Renal pelvis (tissue), 12 donors: Measurements from ENCODE around the gene NRDE2. TPM values are rescaled to one million over a fixed set of nuclear protein-coding genes. Genes with fewer than 3 reads are reported as not detected.

Experiments
- DNase-seq: peaks from one replicate; pipeline ENCODE4 v3.0.0-alpha.2; 2013
- long read RNA-seq, 16 experiments: transcript quantifications; one replicate each; lab custom pipeline, GENCODE V29; 2026
- polyA plus RNA-seq, 3 donors: library from polyadenylated mRNA; unstranded; fragments of 120-200 nt; gene quantifications; one replicate each; pipeline ENCODE4 v1.2.1, GENCODE V29; 2013; ENCODE audit not compliant: insufficient read length in 3 of 3

NRDE2 gene
- polyA plus RNA-seq = 10 to 100 TPM; 19.9 to 25.3 (median 21.4) TPM
- long read RNA-seq, donor 1, partial matches to known transcripts = 0 of 1 reads
- long read RNA-seq, donor 1, other reads (novel, unspliced or antisense) = 0 of 1 reads
- long read RNA-seq, donor 2, partial matches to known transcripts = 0 of 4 reads
- long read RNA-seq, donor 2, other reads (novel, unspliced or antisense) = 0 of 4 reads
- long read RNA-seq, donor 3, partial matches to known transcripts = 0 of 1 reads
- long read RNA-seq, donor 3, other reads (novel, unspliced or antisense) = 0 of 1 reads
- long read RNA-seq, donor 4, partial matches to known transcripts = 0 of 5 reads
- long read RNA-seq, donor 4, other reads (novel, unspliced or antisense) = 0 of 5 reads
- long read RNA-seq, donor 5, partial matches to known transcripts = 0 of 1 reads
- long read RNA-seq, donor 5, other reads (novel, unspliced or antisense) = 0 of 1 reads
- long read RNA-seq, donor 6, partial matches to known transcripts = 0 of 3 reads
- long read RNA-seq, donor 6, other reads (novel, unspliced or antisense) = 0 of 3 reads
- long read RNA-seq, donor 7, full-length matches to known transcripts = 1 of 11 reads
- long read RNA-seq, donor 7, partial matches to known transcripts = 10 of 11 reads
- long read RNA-seq, donor 7, other reads (novel, unspliced or antisense) = 0 of 11 reads
- long read RNA-seq, donor 8, partial matches to known transcripts = 0 of 2 reads
- long read RNA-seq, donor 8, other reads (novel, unspliced or antisense) = 0 of 2 reads
- long read RNA-seq, donor 9, partial matches to known transcripts = 0 of 3 reads
- long read RNA-seq, donor 9, other reads (novel, unspliced or antisense) = 0 of 3 reads
- long read RNA-seq, donor 10, transcript NRDE2-209 (1 exons, 3,538 nt) = major isoform, 5 of 5 reads
- long read RNA-seq, donor 10, partial matches to known transcripts = 0 of 5 reads
- long read RNA-seq, donor 10, other reads (novel, unspliced or antisense) = 0 of 5 reads
- long read RNA-seq, donor 11, partial matches to known transcripts = 7 of 9 reads
- long read RNA-seq, donor 11, other reads (novel, unspliced or antisense) = 0 of 9 reads
- long read RNA-seq, donor 12, full-length matches to known transcripts = 3 of 3 reads
- long read RNA-seq, donor 12, partial matches to known transcripts = 0 of 3 reads
- long read RNA-seq, donor 12, other reads (novel, unspliced or antisense) = 0 of 3 reads
- long read RNA-seq, donor 13, partial matches to known transcripts = 0 of 2 reads
- long read RNA-seq, donor 13, other reads (novel, unspliced or antisense) = 0 of 2 reads
- long read RNA-seq, donor 14 = 0 reads
- long read RNA-seq, donor 15 = 0 reads
- long read RNA-seq, donor 16, partial matches to known transcripts = 0 of 1 reads
- long read RNA-seq, donor 16, other reads (novel, unspliced or antisense) = 0 of 1 reads

DNA sequence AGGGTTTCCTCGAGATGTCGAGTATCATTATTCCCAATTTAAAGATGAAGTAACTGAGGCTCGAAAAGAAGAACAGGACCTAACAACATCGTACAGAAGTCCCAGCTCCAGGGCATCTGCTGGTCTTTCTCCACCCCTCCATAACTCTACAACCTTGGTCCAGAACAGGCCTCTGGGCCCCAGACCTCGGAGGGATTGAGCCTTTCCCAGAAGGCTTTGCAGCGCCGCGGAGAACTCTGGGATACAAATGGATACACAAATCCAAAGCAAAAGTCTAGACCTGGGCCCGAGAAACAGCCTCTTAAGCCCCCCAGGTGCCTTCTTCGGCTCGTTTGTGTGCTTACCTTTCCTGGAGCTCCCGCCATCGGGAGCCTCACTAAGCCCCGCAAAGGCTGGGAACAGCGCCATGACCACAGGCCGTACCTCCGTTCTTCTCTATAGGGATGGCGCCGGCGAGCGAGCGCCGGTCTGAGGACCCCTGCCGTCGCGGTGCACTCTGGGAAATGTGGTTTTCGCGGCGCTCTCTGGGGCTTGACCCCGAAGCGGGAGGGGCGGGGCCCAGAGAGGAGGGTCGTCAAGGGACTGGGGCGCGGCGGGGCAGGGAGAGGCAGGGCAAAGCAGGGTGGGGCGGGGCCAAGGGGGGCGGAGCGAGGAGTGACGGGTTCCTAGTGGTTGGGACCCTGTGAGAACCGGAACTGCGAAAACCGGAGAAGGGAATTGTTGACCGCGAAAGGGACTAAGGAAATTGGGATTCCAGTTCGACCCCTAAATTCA lies at the start of gene NRDE2:
Gene NRDE2, minus strand, starts transcription at position 445 of the 774 bp plus-strand sequence. Its CDS starts 37 bp downstream, at position 408.
- DNase-seq = peak; percentile 98

DNA sequence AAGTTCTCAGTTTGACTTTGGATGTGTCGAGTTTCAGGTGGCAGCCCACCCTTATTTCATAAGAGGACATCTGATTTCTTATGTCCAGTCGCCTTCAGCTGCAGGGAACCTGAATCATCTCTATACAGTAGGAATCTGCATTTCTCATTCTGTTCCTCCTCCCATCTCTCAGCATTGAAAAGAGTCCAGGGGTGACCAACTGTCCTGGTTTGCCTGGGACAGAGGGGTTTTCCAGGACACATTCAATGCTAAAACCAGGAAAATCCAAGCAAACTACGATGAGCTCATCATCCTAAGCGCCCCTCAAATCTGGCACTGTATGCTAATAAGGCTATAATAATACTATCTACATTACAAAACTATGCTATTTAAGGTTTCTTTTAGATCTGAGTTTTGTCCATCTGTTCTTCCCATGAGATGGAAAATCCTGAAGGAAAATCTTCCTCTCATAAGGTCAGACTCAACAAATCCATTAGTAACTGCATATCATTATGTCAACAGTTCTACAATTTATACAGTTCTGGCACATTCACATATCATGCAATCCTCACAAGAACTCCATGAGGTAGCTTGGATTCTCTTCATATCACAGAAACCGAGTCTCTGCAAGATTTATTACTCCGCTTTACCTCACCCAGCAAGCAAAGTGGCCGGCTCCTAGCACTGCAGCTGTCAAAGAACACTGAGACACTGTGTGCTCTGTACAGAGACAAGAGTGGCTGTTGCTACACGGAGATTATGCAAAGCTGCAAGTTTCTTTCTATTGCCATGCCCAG lies 49.5 kb upstream of the NRDE2 start:
- no peak for DNase-seq

DNA sequence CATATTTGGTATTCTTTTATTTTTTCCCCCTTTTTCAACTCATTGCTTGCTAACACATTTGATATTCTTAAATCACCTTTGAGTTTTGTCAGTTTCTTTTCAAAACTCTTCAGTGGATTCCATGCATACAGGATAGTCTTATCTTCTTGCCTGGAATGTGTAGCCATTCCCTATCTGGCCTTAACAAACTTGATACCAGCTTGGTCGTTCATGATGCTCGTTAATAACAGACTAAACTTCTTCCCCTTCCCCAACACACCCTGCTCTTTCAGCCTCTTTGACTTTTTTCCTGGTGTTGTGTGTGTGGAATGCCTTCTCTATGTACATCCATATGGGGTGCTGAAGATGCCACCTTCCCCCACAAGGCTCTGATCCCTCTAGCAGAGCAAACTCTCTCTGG lies 47.4 kb upstream of the NRDE2 start:
- DNase-seq = no peak

DNA sequence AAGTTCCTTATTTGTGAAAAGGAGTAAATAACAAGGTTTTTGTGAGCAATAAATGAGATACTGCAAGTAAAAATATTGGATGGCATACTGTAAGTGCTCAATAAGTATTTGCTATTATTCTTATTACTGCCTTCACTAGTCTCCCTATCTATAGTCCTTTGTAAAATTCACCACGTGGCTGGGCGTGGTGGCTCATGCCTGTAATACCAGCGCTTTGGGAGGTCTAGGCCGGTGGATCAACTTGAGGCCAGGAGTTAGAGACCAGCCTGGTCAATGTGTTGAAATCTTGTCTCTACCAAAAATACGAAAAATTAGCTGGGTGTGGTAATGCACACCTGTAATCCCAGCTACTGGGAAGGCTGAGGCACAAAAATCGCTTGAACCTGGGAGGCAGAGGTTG lies 46.5 kb upstream of the NRDE2 start:
- no peak for DNase-seq

DNA sequence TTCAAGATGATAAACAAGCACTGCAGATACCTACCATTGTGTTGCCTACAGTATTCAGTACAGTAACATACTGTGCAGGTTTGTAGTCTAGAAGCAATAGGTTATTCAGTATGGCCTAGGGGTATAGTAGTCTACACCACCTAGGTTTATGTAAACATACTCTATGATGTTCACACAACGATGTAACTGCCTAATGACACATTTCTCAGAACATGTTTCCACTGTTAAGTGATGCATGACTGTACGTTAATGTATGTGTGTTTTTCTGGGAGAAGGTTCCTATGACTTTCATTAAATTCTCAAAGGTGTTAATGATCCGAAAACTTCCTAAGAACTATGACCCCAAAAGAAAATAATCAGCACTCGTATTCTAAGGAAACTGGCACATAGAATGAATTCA lies 44.2 kb upstream of the NRDE2 start:
- DNase-seq = no peak

DNA sequence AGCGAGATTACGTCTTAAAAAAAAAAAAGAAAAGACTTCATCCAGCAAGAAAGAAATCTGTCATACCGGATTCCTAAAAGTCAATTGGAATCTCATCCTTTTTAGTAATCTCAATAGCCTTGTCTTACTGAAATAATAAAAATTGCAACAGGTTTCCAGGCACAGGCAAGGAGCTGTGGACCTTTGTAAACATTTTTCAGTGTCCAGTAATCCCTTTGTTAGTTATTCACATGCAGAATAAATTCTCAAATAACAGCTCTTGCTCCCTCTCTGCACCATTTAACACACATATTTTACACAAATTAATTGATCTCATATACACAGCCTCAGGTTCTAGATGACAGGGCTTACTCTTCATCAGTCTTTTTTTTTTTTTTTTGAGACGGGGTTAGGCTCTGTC lies 43.1 kb upstream of the NRDE2 start:
- DNase-seq = no peak

DNA sequence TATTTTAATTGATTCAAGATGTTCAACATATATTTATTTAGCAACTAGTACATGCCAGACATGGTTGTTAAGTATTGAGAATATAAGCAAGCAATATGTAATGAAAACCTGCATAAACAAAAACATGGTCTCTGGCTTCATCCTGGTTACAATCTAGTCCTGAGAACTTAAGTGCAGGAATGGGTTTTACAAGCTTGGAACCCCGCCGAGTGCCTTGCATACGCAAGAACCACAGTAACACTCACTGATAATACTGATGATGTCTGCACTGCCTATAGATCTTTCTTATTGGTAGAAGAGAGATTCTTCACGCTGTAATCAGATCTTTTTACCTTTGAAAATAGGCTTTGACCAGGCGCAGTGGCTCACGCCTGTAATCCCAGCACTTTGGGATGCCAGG lies 42.1 kb upstream of the NRDE2 start:
- no peak for DNase-seq

DNA sequence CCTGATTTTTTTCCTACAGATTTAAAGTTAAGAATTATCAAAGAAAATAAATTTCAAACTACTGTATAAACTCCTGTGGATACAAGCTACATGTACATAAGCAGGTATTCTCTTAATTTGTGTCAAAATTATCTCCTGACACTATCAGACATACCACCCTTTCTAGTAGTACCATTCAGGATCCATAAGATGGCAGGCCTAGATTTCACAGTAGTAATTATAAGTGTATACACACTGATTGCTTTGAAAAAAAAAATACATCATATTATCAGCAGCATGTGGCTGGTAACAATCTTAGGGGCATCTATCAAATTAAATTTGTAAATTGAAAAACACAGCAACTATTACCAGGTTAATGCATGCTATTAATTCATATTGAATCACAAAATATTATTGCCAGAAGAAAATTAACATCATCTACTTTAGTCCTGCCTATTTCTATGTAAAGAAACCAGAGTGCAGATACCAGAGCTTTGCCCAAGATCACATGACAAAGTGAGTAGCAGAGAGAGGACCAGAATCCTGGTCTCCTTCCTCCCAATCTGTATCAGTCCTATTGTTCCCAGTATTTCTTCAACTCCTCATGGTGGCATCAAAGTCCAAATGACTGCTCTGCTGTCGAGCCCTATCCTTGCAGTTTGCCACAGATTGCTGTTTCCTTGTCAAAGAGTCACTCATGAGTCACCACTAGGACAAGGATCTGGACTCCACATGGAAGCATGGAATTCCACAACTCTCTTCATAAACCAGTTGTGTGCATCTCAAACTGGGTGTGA lies 37.4 kb upstream of the NRDE2 start:
- no peak for DNase-seq

DNA sequence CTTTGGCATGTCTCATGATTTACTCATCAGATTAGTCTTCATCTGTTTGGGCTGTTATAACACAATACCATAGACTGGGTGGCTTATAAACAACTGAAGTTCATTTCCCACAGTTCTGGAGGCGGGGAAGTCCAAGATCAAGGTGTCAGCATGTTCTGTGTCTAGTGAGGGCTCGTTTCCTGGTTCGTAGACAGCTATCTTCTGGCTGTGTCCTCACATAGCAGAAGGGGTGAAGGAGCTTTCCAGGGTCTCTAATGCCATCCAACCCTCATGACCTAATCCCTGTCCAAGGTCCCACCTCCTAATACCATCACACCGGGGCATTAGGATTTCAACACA lies 30.8 kb upstream of the NRDE2 start:
- DNase-seq = no peak

GRCh38 chr14:90361865-90362557 lies 30.3 kb upstream of the NRDE2 start:
- no peak for DNase-seq

GRCh38 chr14:90358359-90358758 lies 26.6 kb upstream of the NRDE2 start:
- DNase-seq = no peak

DNA sequence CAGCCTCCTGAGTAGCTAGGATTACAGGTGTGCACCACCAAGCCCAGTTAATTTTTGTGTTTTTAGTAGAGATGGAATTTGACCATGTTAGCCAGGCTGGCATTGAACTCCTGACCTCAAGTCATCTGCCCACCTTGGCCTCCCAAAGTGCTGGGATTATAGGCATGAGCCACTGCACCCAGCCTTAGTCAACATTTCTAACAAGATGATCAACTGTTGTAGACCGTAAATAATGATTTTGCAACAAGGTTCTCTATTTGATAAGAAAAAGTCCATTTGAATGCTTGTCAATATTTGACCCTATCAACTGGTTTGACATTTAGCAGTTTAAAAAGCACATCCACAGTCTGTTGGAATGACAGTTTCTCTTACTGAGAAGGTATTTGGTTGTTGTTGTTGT lies 25.2 kb upstream of the NRDE2 start:
- DNase-seq = no peak

GRCh38 chr14:90355540-90356518 lies 24.1 kb upstream of the NRDE2 start:
- no peak for DNase-seq

- DNase-seq = no peak
Observed at GRCh38 chr14:90354551-90355298, 23.0 kb upstream of the NRDE2 start.

- no peak for DNase-seq
Observed at GRCh38 chr14:90349739-90350138, 18.0 kb upstream of the NRDE2 start.

DNA sequence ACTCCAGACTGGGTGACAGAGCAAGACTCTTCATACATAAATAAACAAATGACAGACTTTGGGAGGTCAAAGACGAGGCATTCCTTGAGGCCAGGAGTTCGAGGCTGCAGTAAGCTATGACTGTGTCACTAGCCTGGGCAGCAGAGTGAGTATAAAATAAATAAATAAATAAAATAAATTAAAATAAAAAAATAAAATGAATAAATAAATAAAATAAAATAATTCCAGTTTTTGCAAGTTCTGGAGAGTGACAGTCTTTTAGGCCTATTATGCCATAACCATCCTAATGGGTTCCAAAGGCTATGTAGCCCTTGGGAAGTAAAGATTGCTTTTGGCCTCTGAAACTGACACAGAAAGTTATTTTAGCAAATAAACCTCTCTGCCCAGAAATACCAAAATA lies 16.5 kb upstream of the NRDE2 start:
- no peak for DNase-seq

GRCh38 chr14:90345239-90345557 lies 13.5 kb upstream of the NRDE2 start:
- DNase-seq = no peak
